ENCODE results near the gene MBP.

Gene MBP

DNA sequence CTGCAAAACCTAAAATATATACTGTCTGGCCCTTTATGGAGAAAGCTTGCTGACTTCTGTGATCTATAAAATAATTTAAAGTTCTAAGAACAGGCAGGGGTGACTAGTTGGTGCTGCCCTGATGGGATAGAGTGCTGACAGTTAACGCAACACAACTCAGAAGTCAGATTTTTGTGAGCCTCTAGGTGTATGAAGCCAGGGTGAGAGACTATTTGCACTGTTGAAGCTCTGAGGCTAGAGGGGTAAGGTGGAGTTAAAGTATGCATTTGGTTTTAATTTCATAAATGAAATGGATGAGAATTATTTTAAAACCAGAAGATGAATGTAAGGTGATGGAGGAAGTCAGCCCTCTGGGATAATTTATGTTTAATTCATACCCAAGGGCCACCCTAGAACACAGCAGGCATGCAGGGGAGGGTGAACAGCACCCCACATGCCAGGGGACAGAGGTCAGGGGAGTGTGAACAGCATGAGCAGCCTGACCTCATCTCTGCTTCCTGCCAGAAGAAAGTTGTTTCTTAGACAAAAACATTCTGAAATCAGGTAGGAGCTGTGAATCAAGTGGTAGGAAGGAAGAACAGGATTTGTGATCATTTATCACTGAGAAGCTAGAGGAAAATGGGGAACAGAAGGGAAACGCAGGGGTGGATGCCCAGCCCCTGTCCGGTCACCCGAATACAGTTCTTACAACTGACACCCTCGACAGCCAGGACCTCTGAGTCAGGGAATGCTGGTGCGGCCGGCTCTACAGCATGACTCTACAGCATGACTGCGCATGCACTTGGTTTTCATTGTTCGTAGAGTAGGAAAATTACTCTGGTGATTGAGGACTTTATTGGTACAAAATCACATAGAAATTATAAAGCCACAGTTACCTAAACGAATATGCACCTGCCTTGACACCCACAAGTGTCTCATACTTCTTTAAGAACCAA is 93.1 kb downstream of the MBP start:
- Histone ChIP-seq H3K9me3 (ENCODE audit: control insufficient read depth, low read length) (no peaks in the 10 kb centered on the region), H3K36me3 (ENCODE audit: control insufficient read depth, insufficient read depth, low read length) (no peaks in the 10 kb centered on the region), H3K27me3 (ENCODE audit: control insufficient read depth, insufficient read depth, low read length, poor library complexity, severe bottlenecking) (no peaks in the 10 kb centered on the region), H3K4me3 (ENCODE audit: insufficient read depth, low read depth, low read length) (no peak overlapping the region), H3K27ac (ENCODE audit: insufficient read depth, low read depth, low read length, poor library complexity, severe bottlenecking) (no peak overlapping the region), H3K4me1 (ENCODE audit: control insufficient read depth, insufficient read depth, low read length) (no peaks in the 10 kb centered on the region)
- 86 to 91% methylated on average over 9 to 10 of the region's 10 CpGs for WGBS, 2 experiments

- no peak overlapping the region for H3K4me3 ChIP-seq (ENCODE audit: insufficient read depth, low read depth, low read length)
- no peaks in the 10 kb centered on the region for H3K36me3 ChIP-seq (ENCODE audit: control insufficient read depth, insufficient read depth, low read length)
- H3K27me3 ChIP-seq (ENCODE audit: control insufficient read depth, insufficient read depth, low read length, poor library complexity, severe bottlenecking): no peaks in the 10 kb centered on the region
- no peaks in the 10 kb centered on the region for H3K4me1 ChIP-seq (ENCODE audit: control insufficient read depth, insufficient read depth, low read length)
- 92 to 94% methylated on average over 2 to 3 of the region's 3 CpGs for WGBS, 2 experiments
- H3K9me3 ChIP-seq (ENCODE audit: control insufficient read depth, low read length): no peaks in the 10 kb centered on the region
- H3K27ac ChIP-seq (ENCODE audit: insufficient read depth, low read depth, low read length, poor library complexity, severe bottlenecking): no peak overlapping the region
Measured at GRCh38 chr18:77038182-77038858, 94.3 kb downstream of the MBP start.

- no peaks in the 10 kb centered on the region for H3K9me3 ChIP-seq (ENCODE audit: control insufficient read depth, low read length)
- H3K4me1 ChIP-seq (ENCODE audit: control insufficient read depth, insufficient read depth, low read length): no peaks in the 10 kb centered on the region
- H3K27ac ChIP-seq (ENCODE audit: insufficient read depth, low read depth, low read length, poor library complexity, severe bottlenecking): no peak overlapping the region
- no peaks in the 10 kb centered on the region for H3K27me3 ChIP-seq (ENCODE audit: control insufficient read depth, insufficient read depth, low read length, poor library complexity, severe bottlenecking)
- H3K36me3 ChIP-seq (ENCODE audit: control insufficient read depth, insufficient read depth, low read length): no peaks in the 10 kb centered on the region
- 93% methylated on average over 13 of the region's 13 CpGs for WGBS, 2 experiments
- H3K4me3 ChIP-seq (ENCODE audit: insufficient read depth, low read depth, low read length): no peak overlapping the region
Measured at GRCh38 chr18:77037567-77037966, 95.0 kb downstream of the MBP start.

DNA sequence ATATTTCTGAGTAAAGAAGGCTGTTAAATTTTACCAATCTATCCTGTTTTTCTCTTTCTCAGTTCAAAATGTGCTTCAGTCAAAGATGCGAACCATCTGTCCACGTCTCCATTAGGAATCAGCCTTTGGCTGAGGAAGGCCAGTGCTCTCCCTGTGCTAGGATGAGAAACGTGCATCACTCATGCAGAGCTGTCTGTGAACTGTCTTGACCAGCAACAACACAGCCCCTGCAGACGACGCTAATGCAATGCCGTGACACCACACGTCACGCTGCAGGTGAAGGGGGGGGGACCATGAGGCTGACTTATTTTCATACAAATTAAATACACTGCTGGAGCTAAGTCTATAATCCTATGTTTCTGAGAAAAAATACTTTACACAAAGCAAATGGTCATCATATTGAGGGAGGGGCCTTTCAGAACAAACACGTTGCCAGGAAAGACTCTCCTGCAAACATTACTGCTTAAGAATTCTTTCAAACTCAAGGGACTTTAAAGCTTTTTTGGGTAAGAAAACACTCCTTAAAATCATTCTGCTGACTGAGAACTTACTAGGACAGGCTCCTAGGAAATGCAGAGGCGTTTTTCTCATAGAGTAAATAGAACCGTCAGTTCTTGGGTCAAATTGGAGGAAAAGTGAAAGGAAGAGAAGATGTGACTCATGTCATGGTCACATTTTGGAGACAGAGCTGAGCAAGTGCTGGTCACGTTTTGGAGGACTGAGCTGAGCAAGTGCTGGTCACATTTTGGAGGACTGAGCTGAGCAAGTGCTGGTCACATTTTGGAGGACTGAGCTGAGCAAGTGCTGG is 97.0 kb downstream of the MBP start:
- WGBS, 2 experiments: 84 to 87% methylated on average over 12 of the region's 12 CpGs
- no peaks in the 10 kb centered on the region for H3K27me3 ChIP-seq (ENCODE audit: control insufficient read depth, insufficient read depth, low read length, poor library complexity, severe bottlenecking)
- no peaks in the 10 kb centered on the region for H3K4me1 ChIP-seq (ENCODE audit: control insufficient read depth, insufficient read depth, low read length)
- H3K4me3 ChIP-seq (ENCODE audit: insufficient read depth, low read depth, low read length): no peak overlapping the region
- H3K27ac ChIP-seq (ENCODE audit: insufficient read depth, low read depth, low read length, poor library complexity, severe bottlenecking): no peak overlapping the region
- no peaks in the 10 kb centered on the region for H3K36me3 ChIP-seq (ENCODE audit: control insufficient read depth, insufficient read depth, low read length)
- H3K9me3 ChIP-seq (ENCODE audit: control insufficient read depth, low read length): no peaks in the 10 kb centered on the region

DNA sequence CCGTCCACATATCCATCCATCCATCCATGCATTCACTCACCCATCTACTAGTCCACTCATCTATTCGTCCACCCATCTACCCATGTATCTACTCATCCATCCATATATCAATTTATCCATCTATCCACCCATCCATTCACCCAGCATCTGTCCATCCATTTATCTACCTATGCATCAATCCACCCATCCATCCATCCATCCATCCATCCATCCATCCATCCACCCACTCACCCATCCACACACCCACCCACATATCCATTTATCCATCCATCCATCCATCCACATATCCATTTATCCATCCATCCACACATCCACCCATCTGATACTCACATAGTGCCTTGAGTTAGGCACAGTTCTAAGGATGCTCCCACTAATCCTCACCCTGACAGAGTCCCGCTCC is 99.0 kb downstream of the MBP start:
- Histone ChIP-seq H3K9me3 (ENCODE audit: control insufficient read depth, low read length) (no peaks in the 10 kb centered on the region), H3K36me3 (ENCODE audit: control insufficient read depth, insufficient read depth, low read length) (no peaks in the 10 kb centered on the region), H3K4me3 (ENCODE audit: insufficient read depth, low read depth, low read length) (no peak overlapping the region), H3K27me3 (ENCODE audit: control insufficient read depth, insufficient read depth, low read length, poor library complexity, severe bottlenecking) (no peaks in the 10 kb centered on the region), H3K4me1 (ENCODE audit: control insufficient read depth, insufficient read depth, low read length) (no peaks in the 10 kb centered on the region), H3K27ac (ENCODE audit: insufficient read depth, low read depth, low read length, poor library complexity, severe bottlenecking) (no peak overlapping the region)
- WGBS, 2 experiments: 86 to 95% methylated on average over 2 to 3 of the region's 3 CpGs

DNA sequence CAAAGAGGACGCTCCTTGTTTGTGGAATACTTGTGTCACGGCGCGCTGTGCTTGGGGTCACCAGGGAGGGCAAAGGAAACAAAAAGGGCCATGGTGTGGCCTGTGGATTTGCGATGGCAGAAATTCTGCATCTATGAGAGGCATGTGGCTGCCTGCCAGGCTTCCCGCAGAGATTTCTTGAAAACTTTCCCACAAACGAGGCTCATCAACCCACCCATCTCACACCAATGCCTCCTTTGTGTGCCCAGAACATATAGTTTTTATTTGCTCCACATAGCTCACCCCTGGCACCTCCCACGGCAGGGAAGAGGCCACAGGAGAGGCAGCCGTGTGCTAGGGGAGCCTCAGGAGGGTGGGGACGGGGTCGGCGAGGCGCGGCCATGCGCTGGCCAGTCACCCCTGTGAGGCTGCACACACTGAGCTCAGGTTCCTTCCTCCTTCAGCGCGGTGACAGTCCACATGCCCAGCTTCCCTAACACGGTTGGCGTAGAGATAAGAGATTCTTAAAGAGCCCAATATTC is 100.3 kb downstream of the MBP start:
- Histone ChIP-seq H3K27me3 (ENCODE audit: control insufficient read depth, insufficient read depth, low read length, poor library complexity, severe bottlenecking) (no peaks in the 10 kb centered on the region), H3K4me3 (ENCODE audit: insufficient read depth, low read depth, low read length) (no peak overlapping the region), H3K36me3 (ENCODE audit: control insufficient read depth, insufficient read depth, low read length) (no peaks in the 10 kb centered on the region), H3K9me3 (ENCODE audit: control insufficient read depth, low read length) (no peaks in the 10 kb centered on the region), H3K4me1 (ENCODE audit: control insufficient read depth, insufficient read depth, low read length) (no peaks in the 10 kb centered on the region), H3K27ac (ENCODE audit: insufficient read depth, low read depth, low read length, poor library complexity, severe bottlenecking) (no peak overlapping the region)
- WGBS, 2 experiments: 91 to 92% methylated on average over 19 of the region's 19 CpGs

DNA sequence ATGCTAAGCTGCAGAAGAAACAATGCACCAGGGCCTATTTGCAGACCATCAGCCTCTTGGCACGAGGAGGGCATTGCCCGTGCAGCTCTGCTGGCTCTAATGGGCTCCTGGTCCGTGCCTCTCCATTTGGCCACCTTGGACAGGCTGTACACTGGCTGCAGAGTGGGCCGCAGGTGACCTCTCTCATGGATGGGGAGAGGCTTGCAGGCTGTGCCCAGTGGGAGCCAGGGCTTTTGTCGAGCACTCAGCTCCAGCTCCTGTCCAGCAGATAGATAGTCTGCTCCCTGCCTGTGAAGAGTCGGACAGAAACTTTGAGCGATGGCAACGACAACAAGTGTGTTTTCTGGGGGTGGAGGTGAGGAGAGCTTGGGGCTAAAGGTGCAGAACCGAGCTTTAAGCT is 100.9 kb downstream of the MBP start:
- no peak overlapping the region for H3K27ac ChIP-seq (ENCODE audit: insufficient read depth, low read depth, low read length, poor library complexity, severe bottlenecking)

DNA sequence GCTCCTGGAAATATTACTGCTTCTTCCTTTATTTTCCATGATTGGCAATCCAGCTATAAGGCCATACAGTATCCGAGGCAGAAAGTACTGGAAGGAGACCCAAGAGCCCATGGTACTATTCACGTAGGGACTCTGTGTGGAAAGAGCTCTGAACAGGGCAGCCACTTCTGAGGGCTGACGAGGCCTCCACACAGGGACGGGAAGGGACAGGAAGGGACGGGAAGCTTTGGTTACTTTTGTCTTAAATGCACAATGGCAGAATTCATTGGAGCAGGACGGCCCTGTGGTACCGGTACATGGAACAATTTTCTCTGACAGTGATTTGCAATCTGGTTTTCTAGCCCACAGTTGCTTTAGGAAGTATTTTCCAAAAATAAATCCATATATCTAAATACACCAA is 102.4 kb downstream of the MBP start:
- Histone ChIP-seq H3K9me3 (ENCODE audit: control insufficient read depth, low read length) (no peaks in the 10 kb centered on the region), H3K4me1 (ENCODE audit: control insufficient read depth, insufficient read depth, low read length) (no peaks in the 10 kb centered on the region), H3K27me3 (ENCODE audit: control insufficient read depth, insufficient read depth, low read length, poor library complexity, severe bottlenecking) (no peaks in the 10 kb centered on the region), H3K36me3 (ENCODE audit: control insufficient read depth, insufficient read depth, low read length) (no peaks in the 10 kb centered on the region), H3K27ac (ENCODE audit: insufficient read depth, low read depth, low read length, poor library complexity, severe bottlenecking) (no peak overlapping the region), H3K4me3 (ENCODE audit: insufficient read depth, low read depth, low read length) (no peak overlapping the region)
- 92 to 94% methylated on average over 7 of the region's 7 CpGs for WGBS, 2 experiments

More for the DNA sequence above, 100.9 kb downstream of the MBP start:
- no peaks in the 10 kb centered on the region for H3K27me3 ChIP-seq (ENCODE audit: control insufficient read depth, insufficient read depth, low read length, poor library complexity, severe bottlenecking)
- WGBS, 2 experiments: 92 to 94% methylated on average over 9 of the region's 9 CpGs
- H3K4me3 ChIP-seq (ENCODE audit: insufficient read depth, low read depth, low read length): no peak overlapping the region
- H3K4me1 ChIP-seq (ENCODE audit: control insufficient read depth, insufficient read depth, low read length): no peaks in the 10 kb centered on the region
- H3K9me3 ChIP-seq (ENCODE audit: control insufficient read depth, low read length): no peaks in the 10 kb centered on the region
- H3K36me3 ChIP-seq (ENCODE audit: control insufficient read depth, insufficient read depth, low read length): no peaks in the 10 kb centered on the region

GRCh38 chr18:77025831-77026363 is 106.7 kb downstream of the MBP start:
- no peak overlapping the region for H3K4me3 ChIP-seq (ENCODE audit: insufficient read depth, low read depth, low read length)
- no peak overlapping the region for H3K27ac ChIP-seq (ENCODE audit: insufficient read depth, low read depth, low read length, poor library complexity, severe bottlenecking)
- H3K4me1 ChIP-seq (ENCODE audit: control insufficient read depth, insufficient read depth, low read length): peaks cover 5% of the 10 kb centered on the region
- no peaks in the 10 kb centered on the region for H3K36me3 ChIP-seq (ENCODE audit: control insufficient read depth, insufficient read depth, low read length)
- H3K27me3 ChIP-seq (ENCODE audit: control insufficient read depth, insufficient read depth, low read length, poor library complexity, severe bottlenecking): no peaks in the 10 kb centered on the region
- H3K9me3 ChIP-seq (ENCODE audit: control insufficient read depth, low read length): no peaks in the 10 kb centered on the region
- 94 to 95% methylated on average over 28 of the region's 28 CpGs for WGBS, 2 experiments
